BLaER1 treated with 17β-estradiol and CSF1 and Interleukin-3, amounts not matched to agents 10 nM and 100 nM (cell line): ENCODE data around the gene ALG1.
"Not testable (repeated sequence)": the region's sequence is repeated elsewhere in the genome, so short reads cannot be mapped to it uniquely, and the experiment has no call there.

Source experiments
- H3K27ac ChIP-seq, 11 experiments: shearing (Covaris generic); formaldehyde crosslinking; 2 replicates each; pipeline ENCODE4 v1.8.1; 2022
- H3K27me3 ChIP-seq, 11 experiments: shearing (Covaris generic); formaldehyde crosslinking; 2 replicates each; pipeline ENCODE4 v1.8.1; 2022
- H3K36me3 ChIP-seq, 11 experiments: shearing (Covaris generic); formaldehyde crosslinking; 2 replicates each; pipeline ENCODE4 v1.8.1; 2022
- H3K4me1 ChIP-seq, 10 experiments: shearing (Covaris generic); formaldehyde crosslinking; 2 replicates each; pipeline ENCODE4 v1.8.1; 2022
- H3K4me2 ChIP-seq, 11 experiments: shearing (Covaris generic); formaldehyde crosslinking; 2 replicates each; pipeline ENCODE4 v1.8.1; 2022
- H3K4me3 ChIP-seq, 10 experiments: shearing (Covaris generic); formaldehyde crosslinking; 2 replicates each; pipeline ENCODE4 v1.8.1; 2022
- H3K9ac ChIP-seq, 11 experiments: shearing (Covaris generic); formaldehyde crosslinking; 2 replicates each; pipeline ENCODE4 v1.8.1; 2022
- H3K9me3 ChIP-seq, 11 experiments: shearing (Covaris generic); formaldehyde crosslinking; replicated peaks in 1 of 11; 2 replicates each; pipeline ENCODE4 v1.8.1; 2022
- H4K20me1 ChIP-seq, 11 experiments: shearing (Covaris generic); formaldehyde crosslinking; 2 replicates each; pipeline ENCODE4 v1.8.1; 2022
- Cebpa-rat ChIP-seq, 11 experiments: shearing (Covaris generic); IDR thresholded peaks; 2 replicates each; pipeline ENCODE4 v1.8.1; 2022

ALG1 gene

DNA sequence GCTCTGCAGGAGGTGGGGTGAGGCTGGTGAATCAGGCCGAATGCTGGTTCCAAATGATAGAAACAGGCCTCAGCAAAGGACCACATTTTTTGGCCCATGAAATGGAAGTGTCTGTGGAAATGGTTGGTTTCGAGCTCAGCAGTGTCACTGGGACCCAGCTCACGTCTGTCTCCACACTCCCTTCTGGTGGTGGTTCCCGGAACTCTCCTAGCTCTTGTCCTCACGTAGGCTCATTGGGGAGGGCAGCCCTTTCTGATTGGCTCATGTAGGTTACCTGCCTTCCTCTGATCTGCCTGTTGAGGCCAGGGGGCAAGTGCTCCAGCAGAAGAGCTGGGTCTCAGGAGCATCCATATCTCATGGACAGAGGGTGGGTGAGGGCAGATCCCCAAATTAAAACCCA, 4.0 kb downstream of the ALG1 start:
- Histone ChIP-seq H3K27ac (no peak overlapping the region), H3K4me2 (no peak overlapping the region), H3K4me3 (no peak overlapping the region), H4K20me1 (0 out of 22 replicates have a peak, but pooled peaks cover 0 to 6% (median 0%) of the 10 kb centered on the region in 11 experiments), H3K9me3 (peaks cover 0 to 5% (median 0%) of the 10 kb centered on the region in 11 experiments; a peak in 1 of 22 replicates), H3K9ac (no peak overlapping the region), H3K4me1 (peaks cover 19 to 24% (median 21%) of the 10 kb centered on the region in 10 experiments), H3K36me3 (peaks cover 33 to 76% (median 54%) of the 10 kb centered on the region in 11 experiments), H3K27me3 (no peaks in the 10 kb centered on the region)
- TF ChIP-seq Cebpa-rat (IDR thresholded peaks at IDR 0.05) = no peak

DNA sequence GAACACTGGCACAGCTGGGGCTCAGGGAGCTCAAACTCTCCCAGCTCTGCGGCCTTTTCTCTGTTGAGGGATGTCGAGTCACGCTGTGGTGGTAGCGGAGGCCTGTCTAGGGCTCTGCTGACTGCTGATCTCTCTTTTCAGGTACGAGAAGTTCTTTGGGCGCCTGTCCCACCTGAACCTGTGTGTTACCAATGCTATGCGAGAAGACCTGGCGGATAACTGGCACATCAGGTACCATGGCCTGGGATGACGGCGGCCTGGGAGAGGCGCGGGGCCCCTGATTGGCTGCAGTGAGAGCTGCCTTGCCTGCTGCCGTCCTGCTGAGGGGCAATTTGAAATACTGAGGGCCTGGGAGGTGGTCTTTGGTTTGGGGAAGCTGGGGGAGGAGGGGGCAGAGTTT, 5.7 kb downstream of the ALG1 start:
- Histone ChIP-seq H3K9ac (no peak overlapping the region), H3K4me1 (peaks cover 8 to 12% (median 9%) of the 10 kb centered on the region in 10 experiments), H3K27ac (no peak overlapping the region), H3K36me3 (peaks cover 35 to 90% (median 55%) of the 10 kb centered on the region in 11 experiments), H3K27me3 (no peaks in the 10 kb centered on the region), H3K9me3 (no peaks in the 10 kb centered on the region), H4K20me1 (peaks cover 0 to 6% (median 0%) of the 10 kb centered on the region in 11 experiments; a peak in 1 of 22 replicates), H3K4me3 (no peak overlapping the region), H3K4me2 (no peak overlapping the region)
- no peak for TF ChIP-seq Cebpa-rat (IDR thresholded peaks at IDR 0.05)

DNA sequence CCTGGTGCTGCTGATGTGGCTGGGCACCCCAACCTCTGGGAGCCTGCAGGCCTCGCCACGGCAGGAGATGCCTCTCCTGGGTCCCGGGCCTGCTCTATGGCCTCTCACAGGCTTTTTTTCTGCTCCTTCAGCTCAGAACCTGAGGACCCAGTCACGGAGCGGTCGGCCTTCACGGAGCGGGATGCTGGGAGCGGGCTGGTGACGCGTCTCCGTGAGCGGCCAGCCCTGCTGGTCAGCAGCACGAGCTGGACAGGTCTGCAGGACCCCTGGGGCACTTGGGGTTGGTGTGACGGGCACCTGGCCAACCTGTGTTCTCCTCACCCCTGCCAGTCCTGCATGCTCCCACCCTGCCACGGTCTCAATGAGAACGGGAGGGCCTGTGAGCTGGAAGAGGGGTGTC, 7.0 kb downstream of the ALG1 start:
- no peak for TF ChIP-seq Cebpa-rat (IDR thresholded peaks at IDR 0.05)
- Histone ChIP-seq H3K4me2 (no peak overlapping the region), H4K20me1 (peaks cover 0 to 6% (median 0%) of the 10 kb centered on the region in 11 experiments; a peak in 2 of 22 replicates), H3K9me3 (no peaks in the 10 kb centered on the region), H3K27me3 (no peaks in the 10 kb centered on the region), H3K4me1 (no peaks in the 10 kb centered on the region), H3K36me3 (peaks cover 44 to 96% (median 65%) of the 10 kb centered on the region in 11 experiments), H3K27ac (no peak overlapping the region), H3K9ac (no peak overlapping the region), H3K4me3 (no peak overlapping the region)

DNA sequence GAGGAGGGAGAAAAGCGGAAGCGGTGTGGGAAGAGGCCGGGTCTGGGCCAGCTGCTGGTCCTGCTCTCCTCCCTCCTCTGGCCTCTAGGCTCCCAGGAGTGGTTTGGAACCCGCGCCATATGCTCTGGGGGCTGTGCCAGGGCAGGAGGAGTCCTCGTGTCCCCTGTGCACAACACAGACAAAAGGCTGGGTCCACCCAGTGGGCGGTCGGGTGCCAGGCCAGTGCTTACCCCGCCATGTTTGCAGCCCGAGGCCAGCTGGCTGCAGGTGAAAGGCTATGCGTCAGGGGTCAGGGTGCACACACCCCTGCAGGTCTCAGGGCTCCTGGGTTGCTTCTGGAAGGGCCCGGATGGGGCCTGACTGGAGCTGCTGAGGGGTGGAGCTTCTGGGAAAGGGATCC, 8.8 kb downstream of the ALG1 start:
- H3K36me3 ChIP-seq = peaks cover 32 to 87% (median 58%) of the 10 kb centered on the region in 11 experiments
- not testable (repeated sequence) for H3K4me2 ChIP-seq, H3K9ac ChIP-seq, H3K27me3 ChIP-seq, H3K4me3 ChIP-seq, H4K20me1 ChIP-seq, H3K27ac ChIP-seq, H3K4me1 ChIP-seq, H3K9me3 ChIP-seq

DNA sequence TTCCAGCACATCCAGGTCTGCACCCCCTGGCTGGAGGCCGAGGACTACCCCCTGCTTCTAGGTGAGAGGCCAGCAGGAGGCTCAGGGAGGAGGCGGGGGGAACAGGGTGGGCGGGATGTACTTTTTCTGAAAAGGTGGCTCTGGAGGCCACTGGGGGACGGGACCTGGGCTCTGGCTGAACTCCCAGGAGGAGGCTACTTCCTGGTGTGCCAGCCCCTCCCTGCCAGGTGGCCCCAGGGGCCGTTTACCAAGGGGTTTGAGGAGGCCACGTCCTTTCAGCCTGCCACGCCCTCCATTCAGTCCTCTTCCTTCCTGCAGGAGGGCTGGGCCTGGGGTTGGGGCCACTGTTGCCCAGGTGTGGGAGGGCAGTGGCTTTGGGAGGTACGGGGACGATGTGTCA, 9.4 kb downstream of the ALG1 start:
- not testable (repeated sequence) for H3K9ac ChIP-seq, H4K20me1 ChIP-seq, H3K27ac ChIP-seq, H3K27me3 ChIP-seq, H3K4me3 ChIP-seq, H3K4me1 ChIP-seq, H3K4me2 ChIP-seq, H3K9me3 ChIP-seq
- H3K36me3 ChIP-seq = peaks cover 27 to 87% (median 56%) of the 10 kb centered on the region in 11 experiments

DNA sequence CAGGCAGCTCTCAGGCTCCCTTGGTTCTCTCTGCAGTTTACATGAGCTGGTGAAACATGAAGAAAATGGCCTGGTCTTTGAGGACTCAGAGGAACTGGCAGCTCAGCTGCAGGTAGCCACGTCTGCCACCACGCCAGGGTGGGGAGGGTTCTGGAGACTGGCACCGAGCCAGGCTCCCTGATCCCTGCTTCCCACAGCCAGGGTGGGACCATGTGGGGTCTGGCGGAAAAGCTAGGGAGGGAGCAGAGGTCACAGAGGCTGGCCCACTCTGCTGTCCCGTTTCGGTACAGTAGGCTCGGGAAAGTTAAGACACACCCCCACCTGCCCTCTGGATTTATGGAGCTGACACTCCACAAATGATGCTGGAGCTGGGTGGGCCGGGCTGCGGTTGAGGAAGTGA, 12.0 kb downstream of the ALG1 start:
- not testable (repeated sequence) for H3K4me3 ChIP-seq, H3K9ac ChIP-seq, H3K27me3 ChIP-seq, H3K27ac ChIP-seq, H3K4me1 ChIP-seq, H4K20me1 ChIP-seq, H3K4me2 ChIP-seq, H3K9me3 ChIP-seq
- H3K36me3 ChIP-seq = peaks cover 18 to 82% (median 40%) of the 10 kb centered on the region in 11 experiments; a peak in 20 of 22 replicates

DNA sequence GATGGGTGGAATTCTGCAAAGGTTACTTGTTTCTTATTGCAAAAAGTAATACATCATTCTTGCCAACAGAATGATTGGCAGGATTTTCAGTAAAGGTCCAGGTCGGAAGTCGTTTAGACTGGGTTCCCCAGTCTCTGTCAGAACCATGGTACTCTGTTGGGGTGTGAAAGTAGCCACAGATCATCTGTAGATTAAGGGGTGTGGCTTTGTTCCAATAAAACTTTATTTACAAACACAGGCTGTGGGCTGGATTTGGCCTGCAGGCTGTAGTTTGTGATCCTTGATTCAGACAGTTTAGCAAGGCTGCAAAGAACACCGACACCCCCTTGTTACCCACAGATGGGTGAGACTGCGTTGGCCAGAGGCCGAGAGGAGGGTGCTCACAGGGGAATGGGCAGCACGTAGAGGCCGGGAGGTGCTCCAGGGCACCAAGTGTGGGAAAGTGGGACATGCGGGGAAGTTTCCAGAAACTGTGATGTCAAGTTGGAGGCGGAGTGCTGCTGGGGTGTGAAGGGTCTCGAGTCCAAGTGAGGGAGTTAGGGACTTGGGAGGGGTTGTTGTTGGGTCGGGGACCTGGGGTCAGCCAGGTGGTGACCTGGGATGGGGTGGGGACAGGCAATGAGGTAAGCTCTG, 12.6 kb downstream of the ALG1 start:
- not testable (repeated sequence) for H3K4me1 ChIP-seq, H3K27me3 ChIP-seq, H3K4me2 ChIP-seq, H3K9me3 ChIP-seq, H3K9ac ChIP-seq, H3K4me3 ChIP-seq, H3K27ac ChIP-seq
- Histone ChIP-seq H3K36me3 (peaks cover 18 to 81% (median 39%) of the 10 kb centered on the region in 11 experiments; a peak in 20 of 22 replicates), H4K20me1 (peaks cover 0 to 12% (median 0%) of the 10 kb centered on the region in 11 experiments; a peak in 3 of 22 replicates)

DNA sequence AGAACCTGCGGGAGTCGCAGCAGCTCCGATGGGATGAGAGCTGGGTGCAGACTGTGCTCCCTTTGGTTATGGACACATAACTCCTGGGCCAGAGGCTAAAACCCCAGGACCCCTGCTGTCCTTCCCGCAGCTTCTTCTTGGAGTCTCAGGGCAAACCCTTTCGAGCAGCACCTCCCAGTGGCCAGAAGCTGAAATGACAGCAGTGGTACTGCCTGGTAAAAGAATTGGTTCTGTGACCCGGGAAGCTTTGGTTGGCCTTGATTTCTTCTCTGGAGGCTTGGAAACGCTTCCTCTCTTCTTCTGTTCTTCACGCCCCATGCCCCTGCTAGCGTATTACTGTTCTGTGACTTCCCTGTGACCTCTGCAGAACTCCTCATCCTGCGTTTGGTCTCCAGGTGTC, 13.2 kb downstream of the ALG1 start:
- Histone ChIP-seq H3K36me3 (peaks cover 18 to 79% (median 34%) of the 10 kb centered on the region in 11 experiments; a peak in 20 of 22 replicates), H4K20me1 (peaks cover 0 to 12% (median 0%) of the 10 kb centered on the region in 11 experiments; a peak in 3 of 22 replicates)
- H3K9ac ChIP-seq, H3K27ac ChIP-seq, H3K27me3 ChIP-seq, H3K9me3 ChIP-seq, H3K4me3 ChIP-seq, H3K4me2 ChIP-seq, H3K4me1 ChIP-seq: not testable (repeated sequence)

DNA sequence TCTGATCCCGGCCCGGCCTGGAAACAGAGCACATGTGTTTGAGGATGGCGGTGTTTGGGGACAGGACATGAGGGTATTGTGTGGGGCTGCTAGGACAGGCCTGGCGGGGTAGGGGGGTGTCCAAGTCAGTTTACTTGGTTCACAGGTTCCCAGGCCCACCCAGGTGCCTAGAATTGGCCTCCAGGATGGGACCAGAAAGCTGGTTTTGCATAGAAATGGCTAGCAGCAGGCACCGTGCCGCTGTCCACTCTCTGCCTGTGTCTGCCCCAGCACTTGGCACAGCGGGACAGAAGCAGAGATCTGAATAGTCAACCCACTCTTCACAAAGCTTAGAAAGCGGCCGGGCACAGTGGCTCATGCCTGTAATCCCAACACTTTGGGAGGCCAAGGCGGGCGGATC, 14.1 kb downstream of the ALG1 start:
- not testable (repeated sequence) for H3K4me2 ChIP-seq, H3K27me3 ChIP-seq, H3K4me3 ChIP-seq, H3K4me1 ChIP-seq, H3K9me3 ChIP-seq, H3K27ac ChIP-seq, H3K9ac ChIP-seq
- peaks cover 18 to 79% (median 42%) of the 10 kb centered on the region in 11 experiments; a peak in 20 of 22 replicates for H3K36me3 ChIP-seq
- peaks cover 0 to 12% (median 0%) of the 10 kb centered on the region in 11 experiments; a peak in 3 of 22 replicates for H4K20me1 ChIP-seq

DNA sequence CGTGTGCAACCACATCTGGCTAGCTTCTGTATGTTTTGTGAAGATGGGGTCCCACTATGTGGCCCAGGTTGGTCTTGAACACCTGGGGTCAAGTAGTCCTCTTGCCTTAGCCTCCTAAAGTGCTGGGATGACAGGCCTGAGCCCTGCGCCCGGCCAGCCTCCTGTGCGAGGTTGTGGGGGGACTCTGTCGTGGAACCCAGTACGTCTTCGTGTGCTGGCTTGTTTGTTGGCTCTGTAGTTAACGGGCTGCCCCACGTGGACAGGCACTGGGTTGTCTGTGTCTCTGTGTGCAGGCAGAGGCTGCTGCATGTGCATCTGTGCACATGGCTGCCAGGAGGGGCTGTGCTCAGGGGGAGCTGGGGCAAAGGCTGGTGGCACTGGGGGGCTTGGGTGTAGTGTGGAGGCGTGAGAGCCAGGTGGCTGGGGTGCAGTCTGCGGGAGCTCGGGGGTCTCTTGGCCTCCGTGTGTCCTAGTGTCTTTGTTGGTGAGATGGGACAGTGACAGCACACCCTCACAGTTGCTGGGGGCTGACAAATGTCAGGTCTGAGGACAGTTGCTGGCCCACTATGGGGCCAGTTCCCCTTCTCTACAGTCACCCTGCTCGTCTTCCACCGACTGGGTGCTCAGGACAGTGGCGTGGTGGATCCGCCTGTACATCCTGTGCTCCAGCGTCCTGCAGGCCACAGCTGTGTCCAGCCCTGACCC, 16.6 kb downstream of the ALG1 start:
- H3K9me3 ChIP-seq, H3K9ac ChIP-seq, H3K4me3 ChIP-seq, H3K4me2 ChIP-seq, H3K4me1 ChIP-seq, H3K27ac ChIP-seq, H3K27me3 ChIP-seq: not testable (repeated sequence)
- H3K36me3 ChIP-seq = peaks cover 11 to 58% (median 34%) of the 10 kb centered on the region in 11 experiments; a peak in 19 of 22 replicates
- peaks cover 0 to 12% (median 0%) of the 10 kb centered on the region in 11 experiments; a peak in 4 of 22 replicates for H4K20me1 ChIP-seq

DNA sequence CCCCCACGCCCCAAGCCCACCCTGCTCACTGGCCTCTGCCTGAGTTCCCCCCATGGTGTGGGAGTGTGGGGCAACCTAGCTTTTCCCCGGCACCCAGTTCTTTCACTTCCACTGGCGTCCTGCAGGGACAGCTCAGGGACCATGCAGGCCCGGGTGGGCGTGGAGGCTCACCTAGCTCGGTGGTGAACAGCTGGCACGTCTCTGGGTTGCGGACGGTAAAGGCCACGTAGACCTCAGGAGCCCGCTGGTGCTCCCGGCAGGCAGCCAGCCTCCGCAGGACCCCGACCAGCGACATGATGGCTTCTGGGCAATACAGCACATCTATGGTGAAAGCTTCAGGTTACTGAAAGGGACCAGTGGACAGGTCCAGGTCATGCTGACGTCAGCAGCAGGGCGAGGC, 17.3 kb downstream of the ALG1 start:
- H3K4me3 ChIP-seq, H3K4me2 ChIP-seq, H3K9ac ChIP-seq, H3K4me1 ChIP-seq, H3K27ac ChIP-seq, H3K27me3 ChIP-seq, H3K9me3 ChIP-seq: not testable (repeated sequence)
- H4K20me1 ChIP-seq = peaks cover 0 to 12% (median 0%) of the 10 kb centered on the region in 11 experiments; a peak in 4 of 22 replicates
- H3K36me3 ChIP-seq = peaks cover 5 to 51% (median 28%) of the 10 kb centered on the region in 11 experiments; a peak in 18 of 22 replicates

DNA sequence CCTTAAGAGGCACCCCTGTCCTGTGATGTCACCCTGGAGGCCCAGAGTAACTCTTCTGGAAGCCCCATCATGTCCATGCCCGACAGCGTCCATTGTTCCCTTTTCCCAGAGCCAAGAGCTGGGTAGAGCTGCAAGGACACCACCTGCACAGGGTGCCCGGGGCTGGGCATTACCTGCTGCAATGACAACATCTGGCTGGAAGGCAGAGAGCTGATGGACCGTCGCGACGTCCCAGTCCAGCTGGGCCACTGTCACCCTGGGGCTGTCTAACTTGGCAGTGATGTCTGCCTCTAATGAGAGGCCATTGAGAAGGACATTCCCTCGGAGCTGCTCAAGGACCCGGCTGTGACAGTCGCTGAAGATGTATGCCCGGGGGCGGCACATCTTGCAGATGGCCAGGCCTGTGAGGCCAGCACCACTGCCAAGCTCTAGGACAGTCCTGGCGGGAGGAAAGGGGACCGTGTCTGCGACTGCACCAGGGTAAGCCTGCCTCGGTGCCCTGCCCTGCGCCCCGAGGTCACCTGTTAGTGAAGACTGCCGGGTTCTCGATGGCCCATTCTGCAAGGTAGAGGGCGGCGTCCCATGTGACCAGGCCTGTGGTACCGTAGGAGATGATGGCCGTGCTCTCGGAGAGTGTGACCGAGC, 18.4 kb downstream of the ALG1 start:
- H4K20me1 ChIP-seq = peaks cover 0 to 12% (median 0%) of the 10 kb centered on the region in 11 experiments; a peak in 4 of 22 replicates
- H3K4me1 ChIP-seq, H3K4me3 ChIP-seq, H3K27me3 ChIP-seq, H3K9ac ChIP-seq, H3K27ac ChIP-seq, H3K9me3 ChIP-seq, H3K4me2 ChIP-seq: not testable (repeated sequence)
- H3K36me3 ChIP-seq = peaks cover 5 to 48% (median 26%) of the 10 kb centered on the region in 11 experiments; a peak in 18 of 22 replicates

DNA sequence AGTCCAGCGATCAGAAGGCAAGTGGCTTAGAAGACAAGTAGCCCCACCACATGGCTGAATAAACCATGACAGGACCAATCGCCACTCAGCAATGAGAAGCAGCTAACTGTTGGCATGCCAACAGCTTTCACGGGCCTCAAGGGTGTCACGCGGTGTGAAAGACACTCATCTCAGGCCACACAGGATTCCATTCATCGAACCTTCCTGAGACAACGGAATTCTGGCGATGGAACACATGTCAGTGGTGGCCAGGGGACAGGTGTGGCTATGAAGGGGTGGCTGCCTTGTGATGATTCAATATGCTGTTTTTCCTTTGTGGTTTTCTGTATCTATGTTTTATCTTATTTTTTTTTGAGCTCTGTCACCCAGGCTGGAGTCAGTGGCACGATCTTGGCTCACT, 18.9 kb downstream of the ALG1 start:
- H3K27me3 ChIP-seq, H3K9me3 ChIP-seq, H3K4me2 ChIP-seq, H3K4me1 ChIP-seq, H3K9ac ChIP-seq, H3K27ac ChIP-seq, H3K4me3 ChIP-seq: not testable (repeated sequence)
- Histone ChIP-seq H4K20me1 (peaks cover 0 to 17% (median 0%) of the 10 kb centered on the region in 11 experiments; a peak in 3 of 22 replicates), H3K36me3 (peaks cover 3 to 44% (median 22%) of the 10 kb centered on the region in 11 experiments; a peak in 18 of 22 replicates)
